ENCODE results near the gene PRSS53. TPM values are rescaled to one million over a fixed set of nuclear protein-coding genes. Genes with fewer than 3 reads are reported as not detected.

PRSS53 gene
- total RNA-seq, 6 experiments from 2014 or later, result 2.3 to 14.8 (median 3.9) TPM

GRCh38 chr16:31074814-31075183 is 13.9 kb downstream of the PRSS53 start:
- no peak for TF ChIP-seq POLR2A (IDR thresholded peaks at IDR 0.05)
- TF ChIP-seq CTCF (IDR thresholded peaks at IDR 0.05), result no peak
- H3K36me3 ChIP-seq, result peaks cover 0 to 16% (median 3%) of the 10 kb centered on the region in 4 donors
- no peaks in the 10 kb centered on the region for H3K27me3 ChIP-seq
- peak overlapping the region; percentile 70 to 95 (median 92) for H3K27ac ChIP-seq
- H3K4me1 ChIP-seq, result peaks cover 0 to 17% (median 0%) of the 10 kb centered on the region in 4 donors
- intact Hi-C loops (cut with DNase I), result no loop called here
- ATAC-seq (no peak), DNase-seq (no peak)
- H3K4me3 ChIP-seq, result peak overlapping the region; percentile 76 to 100 (median 98)
- no peaks in the 10 kb centered on the region for H3K9me3 ChIP-seq
- 2% methylated on average over 7 of the region's 7 CpGs for WGBS (ENCODE audit: insufficient coverage, low coverage, low lambda C conversion rate, missing lambda C conversion rate)

GRCh38 chr16:31073970-31074813 is 14.6 kb downstream of the PRSS53 start, which contains the start of the genes ZNF646 and ZNF668:
TSS of gene ZNF646 (plus strand) at chr16:31074422. CDS start at chr16:31076325, 1,903 bp downstream.
TSS of gene ZNF668 (minus strand) at chr16:31074240. CDS start at chr16:31064459, 9,781 bp downstream.
- H3K4me3 ChIP-seq, result peak within 1 kb of the TSS; percentile 76 to 100 (median 98)
- ATAC-seq (peak; percentile 92 to 94 (median 92)), DNase-seq (peak; percentile 98 to 99 (median 99))
- TF ChIP-seq CTCF (IDR thresholded peaks at IDR 0.05) (no peak), POLR2A (IDR thresholded peaks at IDR 0.05) (peak; percentile 66)
- peaks cover 0 to 17% (median 0%) of the 10 kb centered on the region in 4 donors for H3K4me1 ChIP-seq
- H3K36me3 ChIP-seq, result peaks cover 0 to 13% (median 3%) of the 10 kb centered on the region in 4 donors
- H3K27ac ChIP-seq, result peak within 1 kb of the TSS; percentile 87 to 95 (median 92)
- no peaks in the 10 kb centered on the region for H3K27me3 ChIP-seq
- WGBS (ENCODE audit: insufficient coverage, low coverage, low lambda C conversion rate, missing lambda C conversion rate), result under 1% methylated on average over 41 of the region's 48 CpGs
- H3K9me3 ChIP-seq, result no peaks in the 10 kb centered on the region
- intact Hi-C loops (cut with DNase I), result no loop called here

GRCh38 chr16:31073142-31073969 is 15.4 kb downstream of the PRSS53 start:
- Histone ChIP-seq H3K4me1 (peaks cover 0 to 17% (median 0%) of the 10 kb centered on the region in 4 donors), H3K27me3 (no peaks in the 10 kb centered on the region), H3K27ac (peak overlapping the region; percentile 87 to 95 (median 92)), H3K4me3 (peak overlapping the region; percentile 76 to 100 (median 98)), H3K9me3 (no peaks in the 10 kb centered on the region), H3K36me3 (peaks cover 0 to 7% (median 3%) of the 10 kb centered on the region in 4 donors)
- ATAC-seq (peak; percentile 81 to 88 (median 84)), DNase-seq (peak; percentile 95)
- intact Hi-C loops (cut with DNase I), result no loop called here
- WGBS (ENCODE audit: insufficient coverage, low coverage, low lambda C conversion rate, missing lambda C conversion rate), result 0% methylated on average over 20 of the region's 83 CpGs
- TF ChIP-seq POLR2A (IDR thresholded peaks at IDR 0.05) (peak; percentile 34), CTCF (IDR thresholded peaks at IDR 0.05) (no peak)

GRCh38 chr16:31072540-31073141 is 16.1 kb downstream of the PRSS53 start:
- intact Hi-C loops (cut with DNase I), result no loop called here
- H3K36me3 ChIP-seq, result peaks cover 0 to 7% (median 1%) of the 10 kb centered on the region in 4 donors
- TF ChIP-seq POLR2A (IDR thresholded peaks at IDR 0.05), result no peak
- TF ChIP-seq CTCF (IDR thresholded peaks at IDR 0.05), result no peak
- H3K4me3 ChIP-seq, result peak overlapping the region; percentile 76 to 100 (median 98)
- H3K27ac ChIP-seq, result peak overlapping the region; percentile 87 to 95 (median 92)
- DNase-seq (peak in 1 of 3 donors; percentile 29), ATAC-seq (peak in 1 of 4 donors; percentile 3)
- no peaks in the 10 kb centered on the region for H3K9me3 ChIP-seq
- H3K27me3 ChIP-seq, result no peaks in the 10 kb centered on the region
- WGBS (ENCODE audit: insufficient coverage, low coverage, low lambda C conversion rate, missing lambda C conversion rate), result 1% methylated on average over 21 of the region's 27 CpGs
- peaks cover 0 to 17% (median 0%) of the 10 kb centered on the region in 4 donors for H3K4me1 ChIP-seq

Measured in right lobe of liver (tissue), 6 donors.